ENCODE data around the gene RBM43.

Gene RBM43

GRCh38 chr2:151261231-151261976, at the start of gene RBM43 (continued):
- TF ChIP-seq ZNF2 (tag by site-specific recombination; IDR thresholded peaks at IDR 0.05) (0 out of 2 replicates have a peak, but pooled peaks have one; percentile 28), ZNF248 (tag by site-specific recombination; IDR thresholded peaks at IDR 0.05) (no peak), ZNF585B (tag by site-specific recombination; IDR thresholded peaks at IDR 0.05) (no peak), ZFP3 (tag by site-specific recombination; IDR thresholded peaks at IDR 0.05; ENCODE audit: low read depth) (no peak), SP7 (tag by site-specific recombination; IDR thresholded peaks at IDR 0.05) (no peak), ZNF169 (tag by site-specific recombination; IDR thresholded peaks at IDR 0.05) (no peak), ZBTB49 (tag by site-specific recombination; IDR thresholded peaks at IDR 0.05; ENCODE audit: low read depth) (no peak), ZNF280C (tag by site-specific recombination; IDR thresholded peaks at IDR 0.05) (no peak), ZSCAN30 (tag by site-specific recombination; IDR thresholded peaks at IDR 0.05) (peak; percentile 7; the same call in 1 of the 2 replicates), ZNF341 (tag by site-specific recombination; IDR thresholded peaks at IDR 0.05; ENCODE audit: low read depth) (peak; percentile 99), ZNF704 (tag by site-specific recombination; IDR thresholded peaks at IDR 0.05) (no peak), ZNF423 (tag by site-specific recombination; IDR thresholded peaks at IDR 0.05) (0 out of 2 replicates have a peak, but pooled peaks have one; percentile 35), SALL2 (tag by site-specific recombination; IDR thresholded peaks at IDR 0.05; ENCODE audit: borderline replicate concordance) (no peak), ZNF37A (tag by site-specific recombination; IDR thresholded peaks at IDR 0.05) (no peak), ZNF664 (tag by site-specific recombination; IDR thresholded peaks at IDR 0.05) (no peak), ZBTB17 (tag by site-specific recombination; IDR thresholded peaks at IDR 0.05) (peak; percentile 28; the same call in 1 of the 2 replicates), ZNF146 (tag by site-specific recombination; IDR thresholded peaks at IDR 0.05) (no peak), ZNF639 (tag by site-specific recombination; IDR thresholded peaks at IDR 0.05) (no peak), PATZ1 (tag by site-specific recombination; IDR thresholded peaks at IDR 0.05) (peak; percentile 38; the same call in 1 of the 2 replicates), GLIS2 (tag by site-specific recombination; IDR thresholded peaks at IDR 0.05) (peak; percentile 62), ZNF398 (tag by site-specific recombination; IDR thresholded peaks at IDR 0.05) (no peak), MZF1 (tag by site-specific recombination; IDR thresholded peaks at IDR 0.05; ENCODE audit: borderline replicate concordance) (no peak), ZNF114 (tag by site-specific recombination; IDR thresholded peaks at IDR 0.05) (no peak), KLF7 (tag by site-specific recombination; IDR thresholded peaks at IDR 0.05; ENCODE audit: borderline replicate concordance) (no peak), ZNF610 (tag by site-specific recombination; IDR thresholded peaks at IDR 0.05; ENCODE audit: borderline replicate concordance) (no peak), ZBTB8A (tag by site-specific recombination; IDR thresholded peaks at IDR 0.05) (peak; percentile 96)

Measured in HEK293 (cell line).